Progenitor cell of endocrine pancreas (in vitro differentiated cells): ENCODE data around the gene DSCAML1. TPM values are rescaled to one million over a fixed set of nuclear protein-coding genes. Genes with fewer than 3 reads are reported as not detected.

Experiments used
- DNase-seq: peaks from one replicate; pipeline ENCODE4 v3.0.0; 2021; ENCODE audit warnings: low spot score; ENCODE audit not compliant: unreplicated experiment
- H3K27ac Mint-ChIP-seq: 2 replicates; pipeline ENCODE4 v1.8.0; 2021; ENCODE audit warnings: mild to moderate bottlenecking, moderate library complexity, mixed read lengths
- H3K27me3 Mint-ChIP-seq: 2 replicates; pipeline ENCODE4 v1.8.0; 2021; ENCODE audit warnings: mixed read lengths
- H3K36me3 Mint-ChIP-seq: 2 replicates; pipeline ENCODE4 v1.8.0; 2022; ENCODE audit warnings: mixed read lengths; ENCODE audit not compliant: insufficient read depth
- H3K4me1 Mint-ChIP-seq: 2 replicates; pipeline ENCODE4 v1.8.0; 2021; ENCODE audit warnings: low read depth, mixed read lengths
- H3K4me3 Mint-ChIP-seq: 2 replicates; pipeline ENCODE4 v1.8.0; 2021; ENCODE audit warnings: low read depth, mild to moderate bottlenecking, moderate library complexity, mixed read lengths
- H3K9me3 Mint-ChIP-seq: 2 replicates; pipeline ENCODE4 v1.8.0; 2021; ENCODE audit warnings: low read depth, mixed read lengths
- total RNA-seq: library from RNA; stranded (reverse); gene quantifications from 2 replicates; pipeline ENCODE4 v1.2.1, GENCODE V29; 2021
- TF ChIP-seq, protein P1 (sequence below): fragments of 200-600 bp; sonication (generic); IDR thresholded peaks from one replicate; pipeline ENCODE4 v1.5.0; 2021; ENCODE audit warnings: antibody characterized with exemption, mild to moderate bottlenecking; ENCODE audit not compliant: unreplicated experiment

DSCAML1 gene
- total RNA-seq, 1 donor from 2014 or later, result 2.7 TPM

GRCh38 chr11:117431436-117431835, 365.6 kb downstream of the DSCAML1 start:
- TF ChIP-seq, protein P1, sequence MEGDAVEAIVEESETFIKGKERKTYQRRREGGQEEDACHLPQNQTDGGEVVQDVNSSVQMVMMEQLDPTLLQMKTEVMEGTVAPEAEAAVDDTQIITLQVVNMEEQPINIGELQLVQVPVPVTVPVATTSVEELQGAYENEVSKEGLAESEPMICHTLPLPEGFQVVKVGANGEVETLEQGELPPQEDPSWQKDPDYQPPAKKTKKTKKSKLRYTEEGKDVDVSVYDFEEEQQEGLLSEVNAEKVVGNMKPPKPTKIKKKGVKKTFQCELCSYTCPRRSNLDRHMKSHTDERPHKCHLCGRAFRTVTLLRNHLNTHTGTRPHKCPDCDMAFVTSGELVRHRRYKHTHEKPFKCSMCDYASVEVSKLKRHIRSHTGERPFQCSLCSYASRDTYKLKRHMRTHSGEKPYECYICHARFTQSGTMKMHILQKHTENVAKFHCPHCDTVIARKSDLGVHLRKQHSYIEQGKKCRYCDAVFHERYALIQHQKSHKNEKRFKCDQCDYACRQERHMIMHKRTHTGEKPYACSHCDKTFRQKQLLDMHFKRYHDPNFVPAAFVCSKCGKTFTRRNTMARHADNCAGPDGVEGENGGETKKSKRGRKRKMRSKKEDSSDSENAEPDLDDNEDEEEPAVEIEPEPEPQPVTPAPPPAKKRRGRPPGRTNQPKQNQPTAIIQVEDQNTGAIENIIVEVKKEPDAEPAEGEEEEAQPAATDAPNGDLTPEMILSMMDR, result no peak
- H3K27me3 Mint-ChIP-seq, result peaks cover 24% of the 10 kb centered on the region
- H3K4me3 Mint-ChIP-seq, result no peak overlapping the region
- peaks cover 2% of the 10 kb centered on the region for H3K4me1 Mint-ChIP-seq
- no peaks in the 10 kb centered on the region for H3K9me3 Mint-ChIP-seq
- H3K36me3 Mint-ChIP-seq, result no peaks in the 10 kb centered on the region
- no peak overlapping the region for H3K27ac Mint-ChIP-seq
- DNase-seq, result no peak

GRCh38 chr11:117430293-117430955, 366.6 kb downstream of the DSCAML1 start:
- peaks cover 27% of the 10 kb centered on the region for H3K27me3 Mint-ChIP-seq
- no peaks in the 10 kb centered on the region for H3K9me3 Mint-ChIP-seq
- H3K4me3 Mint-ChIP-seq, result no peak overlapping the region
- TF ChIP-seq, protein P1, result no peak
- no peaks in the 10 kb centered on the region for H3K36me3 Mint-ChIP-seq
- no peak overlapping the region for H3K27ac Mint-ChIP-seq
- peaks cover 2% of the 10 kb centered on the region for H3K4me1 Mint-ChIP-seq
- no peak for DNase-seq

DNA sequence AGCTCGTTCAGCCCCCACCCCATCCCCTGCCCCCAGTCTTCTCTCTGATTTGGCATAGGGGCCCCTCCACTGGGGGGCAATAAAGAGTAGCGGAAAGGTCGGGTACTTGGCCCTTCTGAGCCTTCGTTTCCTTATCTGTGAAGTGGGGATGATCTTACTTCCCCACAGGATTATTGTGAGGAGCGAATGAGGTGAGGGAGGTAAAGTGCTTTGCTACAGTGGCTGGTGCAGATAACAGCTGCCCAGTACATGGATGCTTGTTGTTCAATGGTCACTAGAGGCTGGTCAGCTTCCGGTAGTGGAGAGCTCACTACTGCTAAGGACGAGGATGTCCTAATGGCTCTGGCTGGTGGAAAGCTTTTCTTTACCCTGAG, 368.2 kb downstream of the DSCAML1 start:
- Mint-ChIP-seq H3K9me3 (no peaks in the 10 kb centered on the region), H3K27ac (no peak overlapping the region), H3K4me1 (peaks cover 2% of the 10 kb centered on the region), H3K27me3 (peaks cover 35% of the 10 kb centered on the region), H3K4me3 (no peak overlapping the region), H3K36me3 (no peaks in the 10 kb centered on the region)
- TF ChIP-seq, protein P1, result no peak
- DNase-seq, result no peak

DNA sequence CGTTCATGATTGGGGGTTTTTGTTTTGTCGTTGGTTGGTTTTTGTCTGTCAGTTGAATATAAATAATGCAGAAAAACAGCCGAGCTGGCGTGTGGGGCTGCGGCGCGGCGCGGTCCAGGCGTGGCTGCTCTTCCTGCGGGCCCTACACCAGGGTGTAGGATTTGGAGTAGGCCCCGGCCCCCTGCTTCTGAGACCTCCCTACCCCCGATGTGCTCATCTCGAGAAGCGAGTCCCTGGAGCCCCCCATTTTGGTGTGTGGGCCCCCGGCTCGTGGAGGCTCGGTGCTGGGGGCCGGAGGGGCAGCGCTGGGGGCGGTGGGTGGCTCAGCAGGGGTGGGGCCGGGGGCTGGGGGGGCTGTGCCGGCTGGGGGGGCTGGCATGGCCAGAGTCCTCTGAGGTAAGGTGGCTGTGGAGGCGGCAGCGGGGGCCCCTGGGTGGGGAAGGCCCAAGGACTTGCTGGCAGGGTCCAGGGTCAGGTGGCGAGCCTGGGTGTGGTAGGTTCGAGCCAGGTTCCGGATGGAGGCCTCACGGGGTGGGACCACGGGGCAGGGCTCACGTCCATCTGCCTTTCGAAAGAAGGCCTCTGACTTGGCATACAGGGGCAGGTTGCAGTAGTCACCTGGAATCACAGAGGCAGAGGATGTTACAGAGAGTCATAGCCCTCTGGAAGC, 368.7 kb downstream of the DSCAML1 start:
- H3K4me1 Mint-ChIP-seq, result peaks cover 2% of the 10 kb centered on the region
- DNase-seq, result no peak
- H3K27me3 Mint-ChIP-seq, result peaks cover 38% of the 10 kb centered on the region
- no peak overlapping the region for H3K27ac Mint-ChIP-seq
- no peak overlapping the region for H3K4me3 Mint-ChIP-seq
- no peaks in the 10 kb centered on the region for H3K9me3 Mint-ChIP-seq
- TF ChIP-seq, protein P1, result no peak
- no peaks in the 10 kb centered on the region for H3K36me3 Mint-ChIP-seq

- H3K4me1 Mint-ChIP-seq, result peaks cover 2% of the 10 kb centered on the region
- H3K4me3 Mint-ChIP-seq, result no peak overlapping the region
- no peak overlapping the region for H3K27ac Mint-ChIP-seq
- no peaks in the 10 kb centered on the region for H3K9me3 Mint-ChIP-seq
- DNase-seq, result no peak
- H3K27me3 Mint-ChIP-seq, result peaks cover 40% of the 10 kb centered on the region
- TF ChIP-seq, protein P1, result no peak
- no peaks in the 10 kb centered on the region for H3K36me3 Mint-ChIP-seq
Observed at GRCh38 chr11:117427356-117427874, 369.6 kb downstream of the DSCAML1 start.
